Lower leg skin (tissue), 4 donors: ENCODE measurements around the gene RELL1. TPM values are rescaled to one million over a fixed set of nuclear protein-coding genes. Genes with fewer than 3 reads are reported as not detected.

Experiments
- DNase-seq, 2 donors: peaks; one replicate each; pipeline ENCODE4 v3.0.0-alpha.2; 2019; ENCODE audit warnings: low spot score in 2 of 2
- H3K4me3 ChIP-seq: fragments of 200-600 bp; sonication (generic); 2 replicates; pipeline ENCODE4 v1.5.1; 2017; ENCODE audit warnings: mild to moderate bottlenecking, low read depth; ENCODE audit not compliant: poor library complexity, severe bottlenecking
- CTCF ChIP-seq, 3 donors: fragments of 450-650 bp; IDR thresholded peaks; one replicate each; pipeline ENCODE4 v1.5.1; 2016; ENCODE audit warnings: antibody characterized with exemption in 3 of 3, mild to moderate bottlenecking in 3 of 3, moderate library complexity in 2 of 3
- POLR2A ChIP-seq, 2 donors: fragments of 450-650 bp; IDR thresholded peaks; one replicate each; pipeline ENCODE4 v1.6.1; 2016 to 2017; ENCODE audit warnings: antibody characterized with exemption in 2 of 2, mild to moderate bottlenecking in 1 of 2, moderate library complexity in 1 of 2
- WGBS, 2 donors: methylation state at CpG; one replicate each; pipeline ENCODE4 v1.1.5; 2018; 5-methylcytosine and 5-hydroxymethylcytosine counted together
- intact Hi-C: fragments of 100-400 bp; cut with DNase I; formaldehyde crosslinking; loops from one replicate; pipeline ENCODE4 v1.15.0; 2023; ENCODE audit warnings: low total_unique reads
- total RNA-seq, 4 donors: library from RNA; depleted of rRNA; stranded (reverse); fragments of >200 nt; gene quantifications; one replicate each; pipeline ENCODE4 v1.1.0, GENCODE V29; 2016

Gene RELL1
- total RNA-seq, 4 donors from 2014 or later, result 66.5 to 78.6 (median 73.7) TPM

GRCh38 chr4:37646247-37646646, 39.9 kb downstream of the RELL1 start:
- intact Hi-C loops, result no loop called here
- no peak overlapping the region for H3K4me3 ChIP-seq
- 81 to 93% methylated on average over 3 of the region's 3 CpGs for WGBS, 2 donors
- TF ChIP-seq CTCF (IDR thresholded peaks at IDR 0.05) (no peak), POLR2A (IDR thresholded peaks at IDR 0.05) (no peak)
- DNase-seq, result no peak

DNA sequence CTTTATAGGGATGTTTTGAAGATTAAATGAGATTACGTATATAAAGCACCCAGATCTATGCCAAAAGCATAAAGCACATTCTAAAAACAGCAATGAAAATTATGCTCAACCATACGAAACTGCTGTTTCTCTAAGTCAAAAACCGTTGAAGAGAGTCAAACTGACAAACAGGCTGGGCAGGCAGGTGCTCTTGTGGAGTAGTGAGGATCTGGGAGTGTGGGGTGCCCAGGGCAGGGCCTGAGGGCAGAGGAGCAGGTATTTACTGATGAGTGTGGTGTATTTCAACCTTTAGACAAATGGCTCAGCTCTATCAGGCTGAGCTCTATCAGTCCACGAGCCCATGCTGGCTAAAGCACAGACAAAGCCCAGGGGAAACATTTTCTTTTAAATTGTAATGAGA, 40.4 kb downstream of the RELL1 start:
- WGBS, 2 donors, result 83 to 85% methylated on average over 4 of the region's 4 CpGs
- TF ChIP-seq CTCF (IDR thresholded peaks at IDR 0.05) (no peak), POLR2A (IDR thresholded peaks at IDR 0.05) (no peak)
- no peak overlapping the region for H3K4me3 ChIP-seq
- intact Hi-C loops, result no loop called here
- no peak for DNase-seq

GRCh38 chr4:37644962-37645361, 41.2 kb downstream of the RELL1 start:
- TF ChIP-seq CTCF (IDR thresholded peaks at IDR 0.05) (no peak), POLR2A (IDR thresholded peaks at IDR 0.05) (no peak)
- WGBS, 2 donors, result 74 to 80% methylated on average over 9 of the region's 9 CpGs
- DNase-seq, result no peak
- H3K4me3 ChIP-seq, result no peak overlapping the region
- intact Hi-C loops, result no loop called here

GRCh38 chr4:37641886-37642849, 44.0 kb downstream of the RELL1 start:
- DNase-seq, result no peak
- 76% methylated on average over 11 of the region's 11 CpGs for WGBS, 2 donors
- TF ChIP-seq CTCF (IDR thresholded peaks at IDR 0.05) (no peak), POLR2A (IDR thresholded peaks at IDR 0.05) (no peak)
- H3K4me3 ChIP-seq, result no peak overlapping the region
- intact Hi-C loops, result no loop called here

DNA sequence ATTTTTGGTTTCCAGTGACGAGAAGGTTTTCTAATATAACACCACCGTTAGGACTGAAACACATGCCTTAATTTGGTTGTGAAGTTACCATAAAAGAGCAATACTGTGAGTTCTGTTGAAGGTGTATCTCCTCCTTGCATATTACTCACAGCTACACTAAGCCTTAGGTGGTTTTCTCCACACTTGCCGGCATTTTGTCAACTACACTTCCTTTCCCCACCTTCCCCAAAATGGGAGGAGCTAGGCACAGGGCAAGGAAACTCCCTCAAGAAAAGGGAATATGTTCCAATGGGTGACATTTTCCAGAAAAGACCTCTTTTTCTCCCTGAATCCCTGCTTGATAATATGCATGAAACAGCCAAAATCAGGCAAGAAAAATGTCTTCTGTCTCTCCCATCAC, 44.8 kb downstream of the RELL1 start:
- intact Hi-C loops, result no loop called here
- H3K4me3 ChIP-seq, result no peak overlapping the region
- DNase-seq, result no peak
- 56 to 66% methylated on average over 3 of the region's 3 CpGs for WGBS, 2 donors
- TF ChIP-seq CTCF (IDR thresholded peaks at IDR 0.05), result no peak
- TF ChIP-seq POLR2A (IDR thresholded peaks at IDR 0.05), result no peak
